HAP-1 (cell line): ENCODE measurements around the gene FARP2.
"Not testable (repeated sequence)": the region's sequence is repeated elsewhere in the genome, so short reads cannot be mapped to it uniquely, and the experiment has no call there.

Experiments used
- DNase-seq, 2 experiments: peaks; one replicate each; pipeline ENCODE4 v3.0.0-alpha.2; 2016 to 2020; ENCODE audit warnings: low spot score in 2 of 2
- H3K27me3 ChIP-seq: fragments of 250-450 bp; sonication (Bioruptor Pico); 2 replicates; pipeline ENCODE4 v1.5.1; 2020; ENCODE audit warnings: low read depth, mild to moderate bottlenecking, moderate library complexity
- H3K36me3 ChIP-seq: fragments of 250-450 bp; sonication (Bioruptor Pico); replicated peaks from 2 replicates; pipeline ENCODE4 v1.5.1; 2020; ENCODE audit warnings: mild to moderate bottlenecking
- H3K4me1 ChIP-seq: fragments of 250-450 bp; sonication (Bioruptor Pico); 2 replicates; pipeline ENCODE4 v1.5.1; 2020; ENCODE audit warnings: mild to moderate bottlenecking
- H3K4me3 ChIP-seq: fragments of 250-450 bp; sonication (Bioruptor Pico); 2 replicates; pipeline ENCODE4 v1.5.1; 2020; ENCODE audit warnings: mild to moderate bottlenecking, moderate library complexity
- H3K9me3 ChIP-seq: fragments of 250-450 bp; sonication (Bioruptor Pico); 2 replicates; pipeline ENCODE4 v1.5.1; 2020; ENCODE audit warnings: mild to moderate bottlenecking, moderate library complexity
- in situ Hi-C: fragments of 300-500 bp; cut with MboI; formaldehyde crosslinking; loops from 3 replicates; pipeline ENCODE4 v1.14.3; 2020; ENCODE audit warnings: low sequenced_read_pairs, inconsistent platforms, mixed read lengths

The FARP2 gene

DNA sequence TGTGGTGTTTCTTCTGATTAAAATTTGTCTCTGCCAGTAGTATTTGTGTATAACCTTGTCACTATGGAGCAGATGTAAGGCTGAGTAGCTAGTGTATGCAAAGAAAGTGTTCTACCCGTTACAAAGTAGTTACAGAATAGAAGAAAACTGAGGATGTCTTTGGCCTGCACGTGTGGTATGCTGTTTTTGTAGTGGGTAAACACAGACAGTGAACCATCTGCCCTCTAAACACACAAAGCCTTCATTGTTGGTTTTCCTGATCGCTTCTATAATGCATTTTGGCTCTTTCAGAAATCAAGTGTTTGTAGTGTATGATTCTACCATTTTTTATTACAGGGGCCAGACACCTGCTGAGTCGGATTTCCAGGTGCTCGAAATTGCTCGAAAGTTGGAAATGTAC, 61.5 kb downstream of the FARP2 start:
- peaks cover 44% of the 10 kb centered on the region for H3K36me3 ChIP-seq
- no peak overlapping the region for H3K4me3 ChIP-seq
- H3K9me3 ChIP-seq: no peaks in the 10 kb centered on the region
- no peaks in the 10 kb centered on the region for H3K4me1 ChIP-seq
- DNase-seq: no peak
- H3K27me3 ChIP-seq: no peaks in the 10 kb centered on the region
- in situ Hi-C loops: no loop called here

DNA sequence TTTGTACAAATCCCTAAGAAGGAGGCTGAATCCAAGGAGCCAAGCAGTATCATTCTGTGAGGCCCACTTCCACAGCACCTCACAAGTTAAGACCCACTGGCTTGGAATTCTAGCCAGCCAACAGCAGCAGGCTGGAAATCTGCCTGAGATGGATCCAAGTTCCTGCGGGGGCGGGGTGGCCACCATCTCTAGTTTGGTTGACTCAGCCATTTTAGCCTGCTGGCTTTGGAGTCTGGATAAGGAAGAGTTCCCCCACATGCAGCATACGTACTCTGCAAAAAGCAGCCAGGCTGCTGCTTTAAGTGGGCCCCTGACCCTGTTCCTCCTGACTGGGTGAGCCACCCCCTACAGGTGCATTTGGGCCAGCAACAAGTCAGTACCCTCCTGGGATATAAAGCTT, 65.2 kb downstream of the FARP2 start:
- Histone ChIP-seq H3K9me3 (no peaks in the 10 kb centered on the region), H3K27me3 (no peaks in the 10 kb centered on the region), H3K4me1 (no peaks in the 10 kb centered on the region), H3K4me3 (no peak overlapping the region), H3K36me3 (peaks cover 34% of the 10 kb centered on the region)
- no peak for DNase-seq
- in situ Hi-C loops: no loop called here

DNA sequence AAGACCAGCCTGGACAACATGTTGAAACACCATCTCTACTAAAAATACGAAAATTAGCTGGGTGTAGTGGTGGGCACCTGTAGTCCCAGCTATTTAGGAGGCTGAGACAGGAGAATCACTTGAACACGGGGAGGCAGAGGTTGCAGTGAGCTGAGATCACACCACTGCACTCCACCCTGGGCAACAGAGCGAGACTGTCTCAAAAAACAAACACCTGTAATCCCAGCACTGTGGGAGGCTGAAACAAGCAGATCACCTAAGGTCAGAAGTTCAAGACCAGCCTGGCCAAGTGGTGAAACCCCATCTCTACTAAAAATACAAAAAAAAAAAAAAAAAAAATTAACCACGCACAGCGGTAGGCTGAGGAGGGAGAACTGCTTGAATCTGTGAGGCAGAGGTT, 65.9 kb downstream of the FARP2 start:
- in situ Hi-C loops, H3K4me3 ChIP-seq, DNase-seq, H3K27me3 ChIP-seq, H3K9me3 ChIP-seq, H3K4me1 ChIP-seq: not testable (repeated sequence)
- H3K36me3 ChIP-seq: peaks cover 34% of the 10 kb centered on the region

DNA sequence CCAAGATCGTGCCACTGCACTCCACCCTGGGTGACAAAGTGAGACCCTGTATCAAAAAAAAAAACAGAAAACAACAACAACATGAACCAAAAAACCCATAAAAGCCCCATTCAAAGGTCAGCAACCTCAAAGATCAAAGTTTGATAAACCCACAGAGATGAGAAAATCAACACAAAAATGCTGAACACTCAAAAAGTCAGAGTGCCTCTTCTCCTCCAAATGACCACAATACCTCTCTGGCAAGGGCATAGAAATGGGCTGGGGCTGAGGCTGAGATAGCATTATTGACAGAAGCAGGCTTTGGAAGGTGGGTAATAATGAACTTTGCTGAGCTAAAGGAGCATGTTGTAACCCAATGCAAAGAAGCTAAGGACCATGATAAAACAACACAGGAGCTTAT, 66.3 kb downstream of the FARP2 start:
- Histone ChIP-seq H3K36me3 (peaks cover 34% of the 10 kb centered on the region), H3K27me3 (no peaks in the 10 kb centered on the region), H3K4me3 (no peak overlapping the region), H3K4me1 (no peaks in the 10 kb centered on the region), H3K9me3 (no peaks in the 10 kb centered on the region)
- in situ Hi-C loops: no loop called here
- DNase-seq: no peak

DNA sequence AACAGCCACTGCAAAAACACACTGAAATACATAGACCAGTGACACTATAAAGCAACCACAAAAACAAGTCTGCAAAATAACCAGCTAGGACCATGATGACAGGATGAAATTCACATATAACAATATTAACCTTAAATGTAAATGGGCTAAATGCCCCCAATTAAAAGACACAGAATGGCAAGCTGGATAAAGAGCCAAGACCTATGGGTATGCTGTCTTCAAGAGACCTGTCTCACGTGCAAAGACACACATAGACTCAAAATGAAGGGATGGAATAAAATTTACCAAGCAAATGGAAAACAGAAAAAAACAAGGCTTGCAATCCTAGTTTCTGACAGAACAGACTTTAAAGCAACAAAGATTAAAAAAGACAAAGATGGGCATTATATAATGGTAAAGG, 67.4 kb downstream of the FARP2 start:
- H3K4me3 ChIP-seq, in situ Hi-C loops, H3K9me3 ChIP-seq, H3K4me1 ChIP-seq, DNase-seq, H3K27me3 ChIP-seq: not testable (repeated sequence)
- peaks cover 23% of the 10 kb centered on the region for H3K36me3 ChIP-seq

DNA sequence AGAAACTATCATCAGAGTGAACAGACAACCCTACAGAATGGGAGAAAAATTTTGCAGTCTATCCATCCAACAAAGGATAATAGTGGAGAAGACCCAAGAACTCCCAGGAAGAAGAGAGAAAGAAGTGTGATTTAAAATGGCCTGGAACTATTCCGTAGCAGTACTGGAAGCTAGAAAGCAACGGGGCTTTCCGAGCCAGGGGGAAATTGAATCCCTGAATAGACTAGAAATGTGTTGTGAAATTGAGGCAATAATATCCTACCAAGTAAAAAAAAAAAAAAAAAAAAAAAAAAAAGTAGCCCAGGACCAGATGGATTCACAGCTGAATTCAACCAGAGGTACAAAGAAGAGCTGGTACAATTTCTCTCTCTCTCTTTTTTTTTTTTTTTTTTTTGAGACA, 69.3 kb downstream of the FARP2 start:
- in situ Hi-C loops: no loop called here
- Histone ChIP-seq H3K9me3 (no peaks in the 10 kb centered on the region), H3K27me3 (no peaks in the 10 kb centered on the region), H3K4me1 (no peaks in the 10 kb centered on the region), H3K4me3 (no peak overlapping the region), H3K36me3 (peaks cover 33% of the 10 kb centered on the region)
- DNase-seq: no peak

DNA sequence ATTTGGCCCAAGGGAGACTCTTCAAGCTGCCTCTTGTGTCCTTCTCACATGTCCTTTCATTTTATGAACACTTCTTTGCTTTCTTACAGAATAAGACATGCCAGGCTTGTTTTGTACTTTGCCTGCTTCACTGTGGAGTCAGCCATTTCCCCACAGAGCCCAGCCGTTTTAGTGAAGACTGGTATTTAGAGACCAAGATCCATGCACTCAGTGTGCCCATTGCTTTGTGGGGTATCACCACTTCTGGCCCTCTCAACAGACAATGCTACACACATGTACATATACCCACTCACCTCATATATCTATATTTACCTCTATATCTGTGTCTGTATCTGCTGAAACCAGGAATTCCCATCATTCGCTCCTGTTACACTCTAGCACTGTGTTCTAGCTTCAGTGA, 74.1 kb downstream of the FARP2 start:
- H3K4me1 ChIP-seq: no peaks in the 10 kb centered on the region; the same call in 1 of the 2 replicates
- peaks cover 35% of the 10 kb centered on the region for H3K36me3 ChIP-seq
- H3K4me3 ChIP-seq: no peak overlapping the region
- H3K27me3 ChIP-seq: no peaks in the 10 kb centered on the region
- in situ Hi-C loops: no loop called here
- DNase-seq: no peak
- no peaks in the 10 kb centered on the region for H3K9me3 ChIP-seq

DNA sequence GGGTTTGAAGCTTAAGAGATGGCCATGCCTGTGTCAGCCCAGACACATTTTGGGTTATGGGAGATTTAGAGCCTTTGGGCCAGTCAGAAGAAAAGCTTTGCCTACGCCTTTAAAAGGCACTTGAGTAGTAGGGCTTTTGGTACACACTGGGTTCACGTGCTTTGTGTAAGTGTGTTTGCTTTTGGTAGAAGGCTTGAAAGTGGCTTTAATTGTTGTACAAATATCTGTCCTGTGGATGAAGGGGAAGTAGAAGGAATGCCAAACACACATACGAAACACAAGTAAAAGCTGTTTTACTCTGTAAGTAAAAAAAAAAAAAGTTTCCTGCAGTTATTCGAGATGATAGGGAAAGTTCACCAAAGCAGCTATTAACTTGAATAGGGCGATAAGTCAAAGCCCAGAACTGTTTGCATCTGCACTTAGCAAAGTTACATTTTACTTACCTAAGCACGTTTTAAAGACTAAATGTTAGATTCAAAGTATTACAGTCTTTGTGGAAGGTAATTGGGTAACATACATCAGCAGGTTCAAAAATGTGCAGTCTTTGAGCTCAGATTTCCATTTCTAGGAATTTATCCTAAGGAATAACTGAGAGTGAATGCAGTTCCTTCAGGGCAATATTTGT, 76.9 kb downstream of the FARP2 start:
- Histone ChIP-seq H3K4me3 (no peak overlapping the region), H3K4me1 (no peaks in the 10 kb centered on the region; the same call in 1 of the 2 replicates), H3K9me3 (no peaks in the 10 kb centered on the region), H3K36me3 (peaks cover 40% of the 10 kb centered on the region), H3K27me3 (no peaks in the 10 kb centered on the region)
- in situ Hi-C loops: no loop called here
- no peak for DNase-seq

DNA sequence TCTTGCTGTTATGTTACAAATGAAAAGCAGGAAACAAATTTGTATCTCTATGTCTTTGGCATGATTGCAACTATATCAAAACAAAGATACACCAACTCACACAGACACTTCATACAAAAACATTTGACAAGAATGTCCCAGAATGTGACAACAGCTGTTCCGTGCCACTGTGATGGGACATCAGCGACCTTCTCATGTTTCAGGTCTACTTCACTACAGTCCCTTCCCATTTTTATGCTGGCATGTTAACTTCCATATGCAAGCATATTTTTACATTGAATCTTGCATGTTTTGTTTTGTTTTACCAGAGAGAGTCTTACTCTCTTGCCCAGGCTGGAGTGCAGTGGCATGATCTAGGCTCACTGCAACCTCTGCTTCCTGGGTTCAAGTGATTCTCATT, 81.1 kb downstream of the FARP2 start:
- Histone ChIP-seq H3K36me3 (peaks cover 36% of the 10 kb centered on the region), H3K9me3 (no peaks in the 10 kb centered on the region), H3K4me1 (no peaks in the 10 kb centered on the region; the same call in 1 of the 2 replicates), H3K4me3 (no peak overlapping the region), H3K27me3 (no peaks in the 10 kb centered on the region)
- DNase-seq: no peak
- in situ Hi-C loops: no loop called here

DNA sequence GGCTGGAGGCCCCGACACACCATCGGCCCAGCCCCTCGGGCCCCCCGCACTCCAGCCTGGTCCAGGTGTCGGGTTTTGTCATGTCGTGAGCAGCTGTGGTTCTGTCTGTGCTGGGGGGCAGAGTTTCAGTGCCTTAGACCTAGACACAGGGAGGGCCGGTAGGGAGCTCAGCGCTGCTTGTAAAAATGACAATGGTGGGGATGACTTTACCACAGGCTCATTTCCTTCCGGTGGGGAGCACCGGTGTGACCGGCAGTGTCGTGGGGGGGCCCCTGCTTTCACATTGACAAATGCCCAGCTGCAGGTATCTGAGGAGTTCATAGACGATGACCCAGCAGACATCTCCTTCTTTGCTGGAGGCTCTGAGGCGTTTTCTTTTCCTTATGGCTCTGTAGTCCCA, 85.4 kb downstream of the FARP2 start:
- DNase-seq: no peak
- Histone ChIP-seq H3K9me3 (no peaks in the 10 kb centered on the region), H3K4me3 (no peak overlapping the region), H3K4me1 (no peaks in the 10 kb centered on the region), H3K36me3 (peaks cover 35% of the 10 kb centered on the region), H3K27me3 (no peaks in the 10 kb centered on the region)
- in situ Hi-C loops: no loop called here

DNA sequence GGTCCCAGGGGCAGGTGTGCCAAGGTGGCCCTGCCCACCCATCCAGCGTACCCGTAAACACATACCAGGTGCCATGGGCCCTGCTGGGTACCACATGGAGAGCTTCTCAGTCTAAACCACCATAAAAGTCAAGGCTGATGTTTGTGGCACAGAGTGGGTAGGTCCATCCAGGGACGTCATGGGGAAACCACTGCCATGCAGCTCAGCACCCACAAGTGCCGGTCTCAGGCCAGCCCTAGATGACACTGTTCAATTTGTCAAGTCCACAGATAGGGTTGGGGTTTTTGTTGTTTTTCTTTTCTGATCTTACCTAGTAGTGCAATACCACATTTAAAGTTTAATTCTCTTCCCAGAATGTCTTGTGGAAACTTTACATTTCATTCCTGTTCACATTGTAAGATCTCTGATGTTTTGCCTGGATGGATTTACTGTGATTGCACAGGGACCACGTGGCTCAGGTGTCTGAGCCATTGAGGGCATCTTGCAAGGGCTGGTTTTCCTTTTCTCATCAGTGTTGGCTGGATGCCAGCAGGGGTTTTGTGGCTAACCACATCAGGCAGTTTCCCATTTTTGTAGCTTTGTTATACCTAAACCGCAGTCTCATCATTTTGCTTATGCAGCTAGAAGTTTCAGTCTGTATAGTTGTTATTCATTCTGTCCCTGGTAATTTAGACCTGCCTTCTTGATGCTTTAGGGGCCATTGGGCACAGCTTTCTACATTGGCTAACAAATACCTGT, 87.6 kb downstream of the FARP2 start:
- in situ Hi-C loops: no loop called here
- H3K4me3 ChIP-seq: no peak overlapping the region
- DNase-seq: peak in 1 of 2 experiments; percentile 50
- no peaks in the 10 kb centered on the region for H3K4me1 ChIP-seq
- H3K36me3 ChIP-seq: peaks cover 34% of the 10 kb centered on the region
- no peaks in the 10 kb centered on the region for H3K9me3 ChIP-seq
- H3K27me3 ChIP-seq: no peaks in the 10 kb centered on the region

DNA sequence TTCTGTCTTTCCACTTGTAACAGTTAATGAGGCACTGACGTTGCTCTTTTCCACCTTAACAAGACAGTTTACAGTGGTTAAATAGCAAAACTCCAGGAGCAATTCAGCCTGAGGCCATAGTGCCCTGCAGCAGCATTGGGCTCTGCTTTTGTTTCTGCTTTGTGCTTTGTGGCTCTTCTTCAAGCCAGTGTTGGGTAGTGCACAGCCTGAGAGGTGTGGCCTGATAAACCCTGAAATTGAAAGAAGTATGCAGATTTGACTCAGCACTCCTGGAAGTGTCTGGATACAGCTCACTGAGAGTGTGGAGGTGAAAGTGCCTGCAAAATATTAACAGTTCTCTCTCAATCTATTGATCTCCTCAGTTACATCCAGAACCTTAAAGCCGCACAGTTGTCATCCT, 89.3 kb downstream of the FARP2 start:
- no peaks in the 10 kb centered on the region for H3K4me1 ChIP-seq
- no peaks in the 10 kb centered on the region for H3K27me3 ChIP-seq
- H3K4me3 ChIP-seq: no peak overlapping the region
- no peaks in the 10 kb centered on the region for H3K9me3 ChIP-seq
- in situ Hi-C loops: no loop called here
- H3K36me3 ChIP-seq: peaks cover 26% of the 10 kb centered on the region
- DNase-seq: peak; percentile 10 to 56

DNA sequence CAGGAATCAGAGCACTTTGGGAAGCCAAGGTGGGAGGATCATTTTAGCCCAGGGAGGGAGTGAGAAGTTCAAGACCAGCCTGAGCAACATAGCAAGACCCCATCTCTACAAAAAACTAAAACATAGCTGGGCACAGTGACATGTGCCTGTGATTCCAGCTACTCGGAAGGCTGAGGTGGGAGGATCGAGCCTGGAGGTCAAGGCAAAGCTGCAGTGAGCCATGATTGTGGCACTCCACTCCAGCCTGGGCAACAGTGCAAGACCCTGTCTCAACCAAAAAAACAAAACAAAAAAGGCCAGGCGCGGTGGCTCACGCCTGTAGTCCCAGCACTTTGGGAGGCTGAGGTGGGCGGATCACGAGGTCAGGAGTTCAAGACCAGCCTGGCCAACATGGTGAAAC, 94.0 kb downstream of the FARP2 start:
- H3K9me3 ChIP-seq, H3K27me3 ChIP-seq, H3K36me3 ChIP-seq, H3K4me1 ChIP-seq, H3K4me3 ChIP-seq, in situ Hi-C loops, DNase-seq: not testable (repeated sequence)

DNA sequence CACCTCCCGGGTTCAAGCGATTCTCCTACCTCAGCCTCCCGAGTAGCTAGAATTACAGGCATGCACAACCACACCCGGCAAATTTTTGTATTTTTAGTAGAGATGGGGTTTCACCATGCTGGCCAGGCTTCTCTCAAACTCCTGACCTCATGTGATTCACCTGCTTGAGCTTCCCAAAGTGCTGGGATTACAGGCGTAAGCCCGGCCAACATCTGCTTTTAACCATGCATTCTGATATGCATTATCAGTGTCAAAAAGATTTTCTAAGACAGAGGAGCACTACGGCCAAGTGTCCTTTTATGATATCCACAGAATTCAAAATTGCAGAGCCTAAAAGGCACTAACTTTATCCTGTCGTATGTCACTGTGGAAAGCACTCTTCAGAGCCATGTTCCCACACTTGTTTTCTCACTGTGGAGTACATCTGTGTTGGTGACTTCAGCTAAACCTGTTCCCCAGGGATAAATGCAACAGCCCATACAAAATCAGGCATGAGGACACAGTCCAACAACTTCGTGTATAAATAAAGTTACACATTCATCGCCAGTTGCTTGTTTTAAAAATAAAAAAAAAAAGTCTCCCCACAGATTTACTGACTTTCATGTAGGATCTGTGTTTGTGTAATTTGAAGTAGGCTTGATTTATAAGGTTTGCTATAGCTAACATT, 95.9 kb downstream of the FARP2 start:
- Histone ChIP-seq H3K9me3 (no peaks in the 10 kb centered on the region), H3K27me3 (no peaks in the 10 kb centered on the region), H3K36me3 (no peaks in the 10 kb centered on the region), H3K4me3 (no peak overlapping the region), H3K4me1 (no peaks in the 10 kb centered on the region)
- DNase-seq: no peak
- in situ Hi-C loops: no loop called here
